Lower lobe of right lung (tissue), 2 donors: ENCODE data around the gene SLC12A4. TPM values are rescaled to one million over a fixed set of nuclear protein-coding genes. Genes with fewer than 3 reads are reported as not detected.

Experiments used
- ATAC-seq, 2 donors: fragments of 200-7000 bp; cut with Tn5 transposase; one replicate each; pipeline ENCODE4 v1.9.1; 2020 to 2022; ENCODE audit warnings: mild to moderate bottlenecking in 2 of 2, moderate library complexity in 2 of 2
- DNase-seq: peaks from one replicate; pipeline ENCODE4 v3.0.0-alpha.2; 2020
- H3K27ac ChIP-seq: fragments of 200-600 bp; one replicate; pipeline ENCODE4 v1.8.0; 2022
- H3K27me3 ChIP-seq: fragments of 200-600 bp; one replicate; pipeline ENCODE4 v1.8.0; 2022; ENCODE audit warnings: low read depth
- H3K36me3 ChIP-seq: fragments of 200-600 bp; one replicate; pipeline ENCODE4 v1.8.0; 2022; ENCODE audit warnings: mild to moderate bottlenecking
- H3K4me1 ChIP-seq: fragments of 200-600 bp; one replicate; pipeline ENCODE4 v1.8.0; 2022
- H3K4me3 ChIP-seq: fragments of 200-600 bp; one replicate; pipeline ENCODE4 v1.8.0; 2022; ENCODE audit warnings: mild to moderate bottlenecking
- H3K9me3 ChIP-seq: fragments of 200-600 bp; one replicate; pipeline ENCODE4 v1.8.0; 2022
- intact Hi-C: fragments of 100-400 bp; cut with DNase I; formaldehyde crosslinking; loops from one replicate; pipeline ENCODE4 v1.11.0; 2022
- total RNA-seq: library from RNA; stranded (reverse); fragmentation: NEBNext Ultra II Directional; extraction: Animal tissue kit (Norgen Biotek cat#: 25700); gene quantifications from one replicate; pipeline ENCODE4 v1.2.1, GENCODE V29; 2021
- TF ChIP-seq, protein P1 (sequence below): fragments of 200-600 bp; IDR thresholded peaks from one replicate; pipeline ENCODE4 v1.8.0; 2022; ENCODE audit warnings: antibody characterized with exemption, mild to moderate bottlenecking
- donor health status: DM: no; HTN: yes; CAD: no; lungs with severe emphysema.

The SLC12A4 gene
- total RNA-seq, 1 donor from 2014 or later: 80.3 TPM

DNA sequence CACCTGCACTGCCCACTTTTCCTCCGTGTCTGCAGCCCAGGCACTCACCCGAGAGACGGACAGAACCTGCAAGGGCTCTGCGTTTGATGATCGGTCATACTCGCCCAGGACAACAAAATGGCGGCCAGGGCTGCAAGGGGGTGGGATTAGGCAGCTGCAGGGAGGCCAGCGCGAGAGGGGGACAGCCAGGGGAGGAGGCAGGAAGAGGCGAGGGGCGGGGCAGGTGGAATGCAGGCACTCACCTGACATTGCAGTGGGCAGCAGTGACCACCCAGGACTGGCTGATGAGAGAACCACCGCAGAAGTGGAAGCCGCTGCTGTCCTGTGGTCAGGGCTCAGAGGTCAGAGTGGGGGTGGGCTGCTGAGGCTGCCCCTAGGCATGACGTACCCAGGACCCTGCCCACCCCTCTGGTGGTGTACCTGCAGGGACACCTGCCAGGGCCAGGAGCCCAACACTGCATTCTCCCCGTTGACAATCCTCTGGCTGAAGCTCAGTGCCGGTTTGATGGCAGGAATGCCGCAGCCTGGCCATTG, 37.7 kb downstream of the SLC12A4 start:
- H3K36me3 ChIP-seq: peaks cover 73% of the 10 kb centered on the region
- no peaks in the 10 kb centered on the region for H3K9me3 ChIP-seq
- no peaks in the 10 kb centered on the region for H3K27me3 ChIP-seq
- no peak overlapping the region for H3K27ac ChIP-seq
- no peak for ATAC-seq
- H3K4me3 ChIP-seq: no peak overlapping the region
- intact Hi-C loops: no loop called here
- no peak for DNase-seq
- H3K4me1 ChIP-seq: peaks cover 26% of the 10 kb centered on the region
- TF ChIP-seq, protein P1, sequence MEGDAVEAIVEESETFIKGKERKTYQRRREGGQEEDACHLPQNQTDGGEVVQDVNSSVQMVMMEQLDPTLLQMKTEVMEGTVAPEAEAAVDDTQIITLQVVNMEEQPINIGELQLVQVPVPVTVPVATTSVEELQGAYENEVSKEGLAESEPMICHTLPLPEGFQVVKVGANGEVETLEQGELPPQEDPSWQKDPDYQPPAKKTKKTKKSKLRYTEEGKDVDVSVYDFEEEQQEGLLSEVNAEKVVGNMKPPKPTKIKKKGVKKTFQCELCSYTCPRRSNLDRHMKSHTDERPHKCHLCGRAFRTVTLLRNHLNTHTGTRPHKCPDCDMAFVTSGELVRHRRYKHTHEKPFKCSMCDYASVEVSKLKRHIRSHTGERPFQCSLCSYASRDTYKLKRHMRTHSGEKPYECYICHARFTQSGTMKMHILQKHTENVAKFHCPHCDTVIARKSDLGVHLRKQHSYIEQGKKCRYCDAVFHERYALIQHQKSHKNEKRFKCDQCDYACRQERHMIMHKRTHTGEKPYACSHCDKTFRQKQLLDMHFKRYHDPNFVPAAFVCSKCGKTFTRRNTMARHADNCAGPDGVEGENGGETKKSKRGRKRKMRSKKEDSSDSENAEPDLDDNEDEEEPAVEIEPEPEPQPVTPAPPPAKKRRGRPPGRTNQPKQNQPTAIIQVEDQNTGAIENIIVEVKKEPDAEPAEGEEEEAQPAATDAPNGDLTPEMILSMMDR: no peak

DNA sequence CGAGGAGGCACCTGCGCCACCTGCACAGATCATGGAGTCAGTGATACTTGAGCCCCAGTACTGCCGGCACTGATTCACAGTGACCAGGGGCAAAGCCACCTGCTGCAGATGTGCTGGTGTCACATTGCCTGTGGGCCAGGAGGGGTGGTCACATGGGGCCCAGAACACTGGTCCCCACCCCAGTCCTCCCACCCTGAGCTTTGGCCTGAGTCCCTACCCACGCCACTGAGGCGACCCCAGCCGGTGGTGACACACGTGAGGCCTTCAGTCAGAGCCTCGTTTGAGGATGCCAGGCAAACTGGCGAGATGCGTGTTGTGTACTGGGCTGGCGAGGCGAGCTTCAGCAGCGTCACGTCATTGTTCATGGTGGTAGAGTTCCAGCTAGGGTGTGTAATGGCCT, 38.2 kb downstream of the SLC12A4 start:
- Histone ChIP-seq H3K36me3 (peaks cover 73% of the 10 kb centered on the region), H3K4me1 (peaks cover 28% of the 10 kb centered on the region), H3K9me3 (no peaks in the 10 kb centered on the region), H3K27ac (no peak overlapping the region), H3K27me3 (no peaks in the 10 kb centered on the region), H3K4me3 (no peak overlapping the region)
- no peak for ATAC-seq
- no peak for DNase-seq
- TF ChIP-seq, protein P1: no peak
- intact Hi-C loops: no loop called here

GRCh38 chr16:67928561-67929364, 39.7 kb downstream of the SLC12A4 start:
- Histone ChIP-seq H3K27me3 (no peaks in the 10 kb centered on the region), H3K27ac (no peak overlapping the region), H3K36me3 (peaks cover 62% of the 10 kb centered on the region), H3K9me3 (no peaks in the 10 kb centered on the region), H3K4me3 (no peak overlapping the region), H3K4me1 (peaks cover 26% of the 10 kb centered on the region)
- DNase-seq (peak; percentile 76), ATAC-seq (peak; percentile 76 to 78)
- TF ChIP-seq, protein P1: peak; percentile 77
- intact Hi-C loops: no loop called here

GRCh38 chr16:67928147-67928546, 40.3 kb downstream of the SLC12A4 start:
- peaks cover 63% of the 10 kb centered on the region for H3K36me3 ChIP-seq
- intact Hi-C loops: no loop called here
- DNase-seq: no peak
- H3K9me3 ChIP-seq: no peaks in the 10 kb centered on the region
- no peak overlapping the region for H3K4me3 ChIP-seq
- ATAC-seq: no peak
- no peak overlapping the region for H3K27ac ChIP-seq
- TF ChIP-seq, protein P1: no peak
- no peaks in the 10 kb centered on the region for H3K27me3 ChIP-seq
- H3K4me1 ChIP-seq: peaks cover 31% of the 10 kb centered on the region

- H3K9me3 ChIP-seq: no peaks in the 10 kb centered on the region
- intact Hi-C loops: no loop called here
- peaks cover 31% of the 10 kb centered on the region for H3K4me1 ChIP-seq
- no peaks in the 10 kb centered on the region for H3K27me3 ChIP-seq
- TF ChIP-seq, protein P1: no peak
- DNase-seq: no peak
- ATAC-seq: no peak
- H3K36me3 ChIP-seq: peaks cover 60% of the 10 kb centered on the region
- no peak overlapping the region for H3K4me3 ChIP-seq
- H3K27ac ChIP-seq: peak overlapping the region; percentile 56
Observed at GRCh38 chr16:67927131-67927941, 41.1 kb downstream of the SLC12A4 start.
